Mesenteric fat pad (tissue), 1 donor: ENCODE data around the gene EFNA4. TPM values are rescaled to one million over a fixed set of nuclear protein-coding genes. Genes with fewer than 3 reads are reported as not detected.
A peak's percentile ranks its signal among the peaks of the same experiment; 100 is the strongest.

Source experiments
- DNase-seq: peaks from one replicate; pipeline ENCODE4 v3.0.0-alpha.2; 2020; ENCODE audit warnings: low spot score
- total RNA-seq: library from RNA; stranded (reverse); fragmentation: NEBNext Ultra II Directional; extraction: Animal tissue kit (Norgen Biotek cat#: 25700); gene quantifications from one replicate; pipeline ENCODE4 v1.2.1, GENCODE V29; 2021
- donor health status: DM: yes; HTN: yes; CAD: no.

Gene EFNA4
- total RNA-seq, 1 donor from 2014 or later, result 3.1 TPM

DNA sequence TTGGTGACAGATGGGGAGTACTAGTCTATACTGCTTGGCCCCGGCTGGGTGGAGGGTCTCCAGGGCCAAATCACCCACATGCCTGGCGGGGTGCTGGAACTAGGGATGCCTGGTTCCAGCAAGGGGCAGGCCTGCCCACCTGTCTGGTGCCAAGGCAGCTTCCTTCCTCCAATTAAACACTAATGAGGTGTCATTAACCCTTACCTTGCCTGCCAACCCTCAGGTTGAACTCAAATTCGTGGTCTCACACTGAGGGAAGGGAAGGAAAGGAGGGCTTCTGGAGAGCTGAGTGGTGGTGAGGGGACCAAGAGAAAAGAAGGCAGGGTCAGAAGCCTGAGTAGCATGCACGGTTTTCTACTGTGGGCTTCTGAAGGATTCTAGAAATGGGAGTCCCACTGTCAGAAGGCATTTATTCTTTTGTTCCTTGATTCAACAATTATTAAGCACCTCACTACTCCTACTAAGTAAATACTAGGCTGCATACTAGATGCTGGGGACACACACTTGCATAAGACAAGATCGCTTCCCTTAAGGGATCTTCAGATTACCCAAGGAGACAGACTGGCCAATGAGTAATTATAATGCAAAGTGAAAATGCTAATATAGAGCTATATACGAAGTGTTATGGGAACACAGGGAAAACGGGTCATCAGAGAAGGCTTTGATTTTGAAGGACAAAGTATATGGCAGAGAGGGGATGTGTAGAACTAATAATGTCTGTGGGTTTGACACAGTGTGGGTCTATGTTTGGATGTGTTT lies 9.2 kb downstream of the EFNA4 start:
- no peak for DNase-seq

DNA sequence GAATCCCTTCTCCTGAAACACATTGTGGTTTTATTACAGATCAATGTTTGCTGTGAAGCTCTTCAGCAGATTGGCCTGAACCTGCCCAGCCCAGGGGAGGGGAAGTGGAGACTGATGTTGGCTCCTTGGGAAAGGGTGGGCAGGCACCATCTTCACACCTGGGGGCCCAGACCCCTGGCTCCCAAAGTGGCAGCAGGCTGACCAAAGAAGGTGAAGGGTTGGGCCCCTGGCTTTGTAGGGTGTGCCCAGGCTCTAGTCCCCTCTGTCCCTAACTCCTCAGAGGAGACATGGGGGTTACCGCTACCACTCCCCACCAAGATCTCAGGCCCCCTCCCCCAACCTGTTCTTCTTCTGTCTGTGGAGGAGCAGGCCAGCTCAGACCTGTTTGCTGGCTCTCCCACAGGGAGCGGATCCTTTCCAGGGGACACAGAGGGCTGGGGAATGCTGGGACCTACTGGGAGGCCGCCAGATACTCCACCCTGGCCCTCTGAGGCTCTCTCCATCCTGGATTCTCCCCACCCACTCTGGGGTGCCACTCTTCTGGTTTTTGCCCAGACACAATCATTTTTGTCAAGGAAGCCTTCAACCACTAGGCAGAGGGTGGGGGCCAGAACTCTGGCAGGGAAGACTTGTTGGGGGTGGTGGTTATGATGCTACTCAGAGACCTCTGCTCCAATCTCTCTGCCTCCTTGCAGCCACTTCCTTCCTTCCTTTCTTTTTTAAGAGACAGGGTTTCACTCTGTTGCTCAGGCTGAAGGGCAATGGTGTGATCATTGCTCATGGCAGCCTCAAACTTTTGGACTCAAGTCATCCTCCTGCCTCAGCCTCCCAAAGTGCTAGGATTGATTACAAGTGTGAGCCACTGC lies 10.1 kb downstream of the EFNA4 start:
- DNase-seq, result no peak

DNA sequence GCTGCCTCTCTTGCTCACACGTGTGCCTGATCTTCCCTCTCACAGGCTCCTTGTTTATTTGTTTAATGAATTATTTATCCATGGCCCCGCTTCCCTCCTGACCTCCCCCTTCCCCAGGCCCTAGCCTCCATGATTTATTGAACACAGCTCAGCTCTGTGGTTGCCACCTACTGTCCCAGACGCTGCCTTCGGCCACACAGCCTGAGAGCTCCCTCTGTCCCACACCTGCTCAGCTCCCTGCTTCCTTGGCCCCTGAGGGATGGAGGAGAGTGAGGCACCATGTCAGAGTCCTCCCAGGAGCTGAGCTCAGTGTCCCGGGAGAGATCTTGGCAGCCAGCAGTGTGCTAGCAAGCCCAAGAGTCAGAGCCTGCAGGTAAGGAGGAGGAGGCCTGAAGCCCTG lies 12.0 kb downstream of the EFNA4 start:
- DNase-seq, result no peak

GRCh38 chr1:155076371-155076770 lies 12.8 kb downstream of the EFNA4 start:
- DNase-seq, result no peak

DNA sequence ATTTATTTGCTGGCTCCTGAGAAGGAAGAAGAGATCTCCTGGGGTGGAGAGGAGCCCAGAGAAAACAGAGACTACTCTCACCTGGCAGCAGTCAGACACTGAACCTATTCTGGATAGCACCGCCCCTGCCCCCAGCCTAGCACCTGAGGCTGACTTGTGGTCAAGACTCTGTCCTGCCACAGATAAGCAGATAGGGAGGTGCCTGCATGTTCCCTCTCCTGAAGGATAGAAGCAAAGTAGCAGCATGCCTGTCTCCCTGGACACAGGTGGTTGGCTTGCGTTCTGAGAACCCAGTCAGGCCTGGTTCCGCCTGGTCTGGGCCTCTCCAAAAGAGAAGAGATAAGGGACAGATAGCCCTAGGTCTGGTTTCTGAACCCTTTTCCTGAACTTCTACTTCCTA lies 13.8 kb downstream of the EFNA4 start:
- no peak for DNase-seq

DNA sequence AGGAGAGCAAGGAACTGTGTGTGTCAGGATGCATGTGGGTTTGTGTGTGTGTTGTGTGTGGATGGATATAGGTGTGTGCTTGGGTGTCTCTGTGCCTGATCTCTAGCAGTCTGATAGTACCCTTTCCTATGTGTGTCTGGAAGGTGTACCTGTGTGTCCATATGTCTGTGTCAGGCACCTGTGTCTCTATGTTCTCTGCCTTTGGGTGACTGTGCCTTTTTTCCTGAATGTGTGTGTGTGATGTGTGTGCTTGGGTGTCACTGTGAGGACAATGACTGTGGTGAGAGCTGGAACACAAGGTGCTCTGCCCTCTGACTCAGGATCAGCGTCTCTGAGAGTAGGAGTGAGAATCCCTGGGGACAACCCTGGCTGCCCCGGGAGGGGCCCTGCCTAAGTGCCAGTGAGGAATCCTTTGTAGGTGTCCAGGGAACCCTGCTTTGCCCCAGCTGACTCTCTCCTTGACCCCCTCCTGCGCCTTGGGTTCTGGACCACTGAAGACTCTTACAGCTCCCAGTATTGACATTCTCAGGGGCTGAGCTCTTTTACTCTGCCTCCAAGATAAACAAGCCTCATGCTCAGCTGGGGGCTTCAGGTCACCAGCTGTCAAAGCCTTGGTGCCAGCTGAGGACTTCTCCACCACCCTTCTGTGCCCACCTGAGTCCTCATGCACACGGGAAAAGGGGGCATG lies 14.4 kb downstream of the EFNA4 start:
- no peak for DNase-seq

- DNase-seq, result no peak
Measured at GRCh38 chr1:155078469-155079209, 15.1 kb downstream of the EFNA4 start, which contains the start of gene EFNA3. Gene EFNA3, plus strand, starts transcription at chr1:155078837. Its CDS starts 105 bp downstream, at chr1:155078942.

DNA sequence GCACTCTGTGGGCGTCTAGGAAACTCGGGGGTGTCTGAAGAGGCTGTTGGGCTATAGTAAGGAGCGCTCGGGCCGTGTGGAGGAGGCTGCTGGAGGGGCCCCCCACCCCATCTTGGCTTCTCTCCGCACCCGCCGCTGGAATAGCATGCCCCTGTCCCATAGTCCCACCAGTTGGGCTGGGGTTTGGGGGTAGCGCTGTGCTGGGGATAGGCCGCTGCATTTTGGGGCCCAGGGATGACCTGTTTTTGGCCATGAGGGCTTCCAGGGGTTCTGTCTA lies 15.6 kb downstream of the EFNA4 start:
- DNase-seq, result no peak

GRCh38 chr1:155079487-155080311 lies 16.2 kb downstream of the EFNA4 start:
- DNase-seq, result no peak

DNA sequence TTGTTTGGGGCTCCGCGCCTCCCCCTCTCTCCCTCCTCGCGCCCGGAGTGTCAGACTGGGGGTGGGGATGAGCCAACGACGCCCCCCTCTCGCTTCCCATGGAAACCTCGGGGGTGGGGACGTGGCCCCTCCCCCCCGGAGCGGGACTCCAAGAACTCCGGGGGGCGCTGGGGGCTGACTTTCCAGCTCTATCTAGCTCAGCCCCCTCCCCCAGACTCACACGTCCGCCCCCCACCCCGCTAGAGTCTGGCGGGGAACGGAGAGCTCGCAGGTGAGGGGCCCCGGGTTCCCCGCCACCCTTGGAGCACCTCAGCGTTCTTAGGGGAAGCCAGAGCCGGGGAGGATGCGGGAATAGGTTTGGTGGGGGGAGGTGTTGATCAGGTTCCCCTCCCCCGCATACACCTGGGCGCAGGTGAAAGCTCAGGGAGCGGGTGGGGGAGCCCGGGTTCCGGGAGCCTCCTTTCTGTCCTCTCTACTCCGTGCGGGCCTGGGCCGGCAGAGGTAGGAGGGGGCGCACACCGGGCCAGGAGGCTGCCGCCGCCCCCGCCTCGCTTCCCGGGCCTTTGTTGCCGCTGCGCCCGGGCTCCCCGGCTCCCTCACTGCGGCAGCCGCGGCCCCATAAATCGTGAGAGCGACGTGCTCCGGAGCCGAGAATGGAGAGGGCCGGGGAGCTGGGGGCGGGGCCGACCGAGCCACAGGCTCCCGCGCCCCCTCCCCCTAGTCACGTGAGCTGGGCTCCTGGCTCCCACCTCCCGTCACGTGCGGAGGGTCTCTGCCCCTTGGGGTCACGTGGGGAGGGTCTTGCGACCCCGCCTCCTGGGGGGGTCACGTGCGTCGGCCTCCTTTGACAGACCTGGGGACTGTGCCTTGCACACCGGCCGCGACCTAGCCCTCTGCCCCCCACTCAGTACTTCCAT lies 17.0 kb downstream of the EFNA4 start:
- DNase-seq, result no peak

DNA sequence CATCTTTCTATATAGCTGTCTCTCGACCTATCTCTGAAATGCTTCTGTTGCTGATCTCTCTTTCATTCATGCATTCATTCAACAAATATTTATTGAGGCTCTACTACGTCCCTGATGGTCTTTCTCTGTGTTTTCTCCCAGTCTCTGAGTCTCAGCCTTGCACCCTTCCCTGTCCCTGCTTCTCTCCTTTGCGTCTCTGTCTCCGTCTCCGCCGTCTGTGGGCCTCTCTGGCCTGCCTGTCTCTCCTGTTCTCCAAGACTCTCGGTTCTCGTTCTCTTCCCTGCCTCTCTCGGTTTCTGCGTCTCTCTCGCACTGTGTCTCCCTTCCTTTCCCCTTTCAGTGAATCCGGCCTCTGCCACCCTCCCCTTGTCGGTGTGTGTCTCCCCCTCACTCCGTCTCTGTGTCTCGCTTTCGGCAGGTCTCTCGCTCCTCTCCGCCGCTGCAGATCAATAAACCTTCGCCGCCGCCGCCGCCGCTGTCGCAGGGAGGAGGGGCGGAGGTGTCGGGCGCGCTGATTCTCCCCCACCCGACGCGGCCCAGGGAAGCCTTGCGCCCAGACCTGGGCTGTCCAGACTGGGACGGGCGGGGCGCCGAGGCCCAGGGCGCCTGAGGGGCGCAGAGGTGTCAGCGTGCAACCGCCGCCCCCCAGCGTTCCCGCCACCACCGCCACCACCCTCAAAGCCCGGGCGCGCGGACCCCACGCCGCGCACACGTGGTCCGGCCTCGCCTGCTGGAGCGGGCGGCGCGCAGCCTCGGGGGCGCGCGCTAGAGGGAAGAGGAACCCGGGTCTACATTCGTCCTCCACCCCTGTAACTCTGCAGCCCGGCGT lies 18.1 kb downstream of the EFNA4 start:
- no peak for DNase-seq

GRCh38 chr1:155082301-155083051 lies 18.9 kb downstream of the EFNA4 start:
- no peak for DNase-seq

GRCh38 chr1:155083052-155083541 lies 19.6 kb downstream of the EFNA4 start:
- no peak for DNase-seq

DNA sequence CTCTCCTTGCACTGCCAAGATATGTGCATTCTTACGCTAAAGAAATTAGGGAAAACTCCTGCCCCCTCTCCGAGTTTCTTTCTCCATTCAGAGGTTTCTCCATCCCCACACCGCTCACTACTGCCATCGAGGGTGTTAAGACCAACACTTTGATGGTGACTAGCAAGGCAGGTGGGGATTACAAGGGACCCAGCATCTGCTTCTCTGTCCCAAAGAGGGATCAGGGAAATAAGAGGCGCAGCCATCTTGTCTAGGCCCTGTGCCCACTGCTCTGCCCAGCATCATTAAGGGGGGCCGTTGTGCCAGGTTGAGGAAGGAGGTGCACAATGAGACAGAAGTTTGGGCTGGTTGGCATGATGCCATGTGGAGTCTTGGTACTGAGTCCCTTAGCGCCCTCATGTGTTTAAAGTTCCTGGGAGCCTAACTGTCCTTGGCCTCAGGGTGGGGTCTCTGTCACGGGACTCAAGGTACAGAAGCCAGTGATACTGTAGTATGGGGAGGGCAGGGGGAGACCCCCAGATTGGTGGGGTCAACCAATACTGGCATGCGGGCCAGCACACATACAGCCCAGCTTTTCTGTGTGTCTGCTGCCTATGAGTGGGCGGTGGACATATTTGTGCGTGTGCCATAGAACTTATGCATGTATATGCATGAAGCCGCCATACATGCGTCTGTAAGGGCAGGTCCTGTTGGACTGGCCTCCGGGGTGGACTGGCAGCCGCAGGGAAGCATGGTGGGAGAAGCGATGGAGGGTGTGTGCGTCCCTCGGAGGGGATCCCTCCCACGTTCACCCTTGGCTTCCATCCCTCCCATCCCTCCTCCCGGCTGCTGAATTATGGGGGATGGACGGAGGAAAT lies 20.6 kb downstream of the EFNA4 start:
- no peak for DNase-seq

GRCh38 chr1:155084722-155085503 lies 21.4 kb downstream of the EFNA4 start:
- DNase-seq, result peak; percentile 98
